Upper lobe of left lung (tissue), 6 donors: ENCODE results near the gene SQSTM1. TPM values are rescaled to one million over a fixed set of nuclear protein-coding genes. Genes with fewer than 3 reads are reported as not detected.

Experiments
- ATAC-seq, 2 donors: fragments of 200-7000 bp; cut with Tn5 transposase; one replicate each; pipeline ENCODE4 v1.9.1; 2022; ENCODE audit warnings: mild to moderate bottlenecking in 2 of 2, moderate library complexity in 2 of 2; ENCODE audit not compliant: low FRiP score in 2 of 2
- DNase-seq, 2 donors: peaks; one replicate each; pipeline ENCODE4 v3.0.0-alpha.2; 2019 to 2020
- H3K27ac ChIP-seq, 4 donors: fragments of 200-600 bp; sonication (generic); one replicate each; pipeline ENCODE4 v1.5.1; 2016 to 2019
- H3K27me3 ChIP-seq, 4 donors: fragments of 200-600 bp; sonication (generic); one replicate each; pipeline ENCODE4 v1.5.1; 2017 to 2019
- H3K36me3 ChIP-seq, 4 donors: fragments of 200-600 bp; sonication (generic); one replicate each; pipeline ENCODE4 v1.5.1; 2016 to 2019
- H3K4me1 ChIP-seq, 4 donors: fragments of 200-600 bp; sonication (generic); one replicate each; pipeline ENCODE4 v1.5.1; 2018 to 2019
- H3K4me3 ChIP-seq, 4 donors: fragments of 200-600 bp; sonication (generic); one replicate each; pipeline ENCODE4 v1.5.1; 2017 to 2019; ENCODE audit warnings: mild to moderate bottlenecking in 2 of 4, moderate library complexity in 1 of 4
- H3K9me3 ChIP-seq, 4 donors: fragments of 200-600 bp; sonication (generic); one replicate each; pipeline ENCODE4 v1.5.1; 2018 to 2019
- CTCF ChIP-seq, 6 experiments: fragments of 450-650 bp in 4 of 6; fragments of 200-600 bp in 2 of 6; sonication (generic) in 2 of 6; IDR thresholded peaks; one replicate each; pipeline ENCODE4 v1.5.1; 2016 to 2019; ENCODE audit warnings: antibody characterized with exemption in 6 of 6
- EP300 ChIP-seq, 4 donors: sonication (generic); formaldehyde crosslinking; IDR thresholded peaks; one replicate each; pipeline ENCODE4 v1.5.1; 2017; ENCODE audit warnings: antibody characterized with exemption in 4 of 4, control low read depth in 2 of 4
- POLR2A ChIP-seq, 4 donors: fragments of 450-650 bp; IDR thresholded peaks; one replicate each; pipeline ENCODE4 v1.5.1; 2016 to 2017; ENCODE audit warnings: antibody characterized with exemption in 4 of 4, mild to moderate bottlenecking in 2 of 4
- POLR2AphosphoS5 ChIP-seq, 2 donors: sonication (generic); formaldehyde crosslinking; IDR thresholded peaks; one replicate each; pipeline ENCODE4 v1.5.1; 2017; ENCODE audit warnings: antibody characterized with exemption in 2 of 2
- WGBS, 2 donors: methylation state at CpG; one replicate each; pipeline ENCODE4 v1.1.5; 2017 to 2018; 5-methylcytosine and 5-hydroxymethylcytosine counted together
- total RNA-seq, 6 donors: library from RNA; depleted of rRNA in 4 of 6; stranded (reverse); fragments of >200 nt in 4 of 6; gene quantifications; one replicate each; pipeline versions ENCODE4 v1.1.0 to v1.2.1, GENCODE V29; 2016 to 2021
- donor health status: DM: no; HTN: no; CAD: no; lungs with moderate emphysema.
- donor health status: DM: no; HTN: yes; CAD: no; lungs with severe emphysema.

The SQSTM1 gene
- total RNA-seq, 6 donors from 2014 or later, result 390 to 666 (median 574) TPM

GRCh38 chr5:179794171-179794570, 26.5 kb upstream of the SQSTM1 start:
- DNase-seq (no peak), ATAC-seq (no peak)
- Histone ChIP-seq H3K27me3 (no peaks in the 10 kb centered on the region), H3K36me3 (peaks cover 14 to 21% (median 21%) of the 10 kb centered on the region in 4 donors), H3K9me3 (no peaks in the 10 kb centered on the region), H3K4me3 (peak overlapping the region in 3 of 4 donors; percentile 54 to 80 (median 67)), H3K27ac (peak overlapping the region; percentile 28 to 85 (median 78)), H3K4me1 (peaks cover 50 to 60% (median 54%) of the 10 kb centered on the region in 4 donors)
- TF ChIP-seq POLR2AphosphoS5 (IDR thresholded peaks at IDR 0.05), result no peak
- peak in 1 of 4 donors; percentile 6 for TF ChIP-seq POLR2A (IDR thresholded peaks at IDR 0.05)
- WGBS, 2 donors, result 67% methylated on average over 3 of the region's 3 CpGs; no CpG with 5 or more reads in 1 of the 2 donors

DNA sequence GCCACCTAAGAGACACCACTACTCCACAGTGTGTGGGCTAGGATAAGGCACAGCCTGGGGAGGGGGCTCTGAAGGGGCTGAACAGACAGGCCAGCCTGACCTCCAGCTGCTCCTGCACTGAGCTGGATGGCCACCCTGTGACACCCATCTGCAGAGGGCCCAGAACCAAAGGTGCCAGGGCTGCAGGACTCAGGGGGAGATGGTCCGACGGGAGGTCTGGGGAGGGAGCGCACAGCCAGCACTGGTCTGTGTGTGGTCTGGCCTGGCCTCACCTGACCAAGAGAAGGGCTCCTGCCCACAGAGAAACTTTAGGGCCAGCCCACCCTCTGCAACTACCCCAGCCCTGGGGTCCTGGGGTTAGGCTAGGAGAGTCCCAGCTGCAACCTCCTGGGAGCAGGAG, 26.1 kb upstream of the SQSTM1 start:
- Histone ChIP-seq H3K36me3 (peaks cover 18 to 25% (median 25%) of the 10 kb centered on the region in 4 donors), H3K4me3 (peak overlapping the region in 3 of 4 donors; percentile 54 to 80 (median 67)), H3K27me3 (no peaks in the 10 kb centered on the region), H3K4me1 (peaks cover 50 to 60% (median 54%) of the 10 kb centered on the region in 4 donors), H3K27ac (peak overlapping the region in 3 of 4 donors; percentile 75 to 85 (median 82)), H3K9me3 (no peaks in the 10 kb centered on the region)
- DNase-seq (no peak), ATAC-seq (no peak)
- 70% methylated on average over 2 of the region's 3 CpGs; no CpG with 5 or more reads in 1 of the 2 donors for WGBS, 2 donors
- TF ChIP-seq EP300 (IDR thresholded peaks at IDR 0.05) (no peak), CTCF (IDR thresholded peaks at IDR 0.05) (no peak), POLR2A (IDR thresholded peaks at IDR 0.05) (no peak), POLR2AphosphoS5 (IDR thresholded peaks at IDR 0.05) (no peak)

GRCh38 chr5:179795049-179795862, 25.4 kb upstream of the SQSTM1 start:
- H3K4me3 ChIP-seq, result peak overlapping the region; percentile 51 to 80 (median 60)
- H3K27me3 ChIP-seq, result no peaks in the 10 kb centered on the region
- TF ChIP-seq EP300 (IDR thresholded peaks at IDR 0.05), result no peak
- TF ChIP-seq POLR2A (IDR thresholded peaks at IDR 0.05), result no peak
- TF ChIP-seq CTCF (IDR thresholded peaks at IDR 0.05), result no peak
- no peak for TF ChIP-seq POLR2AphosphoS5 (IDR thresholded peaks at IDR 0.05)
- H3K9me3 ChIP-seq, result no peaks in the 10 kb centered on the region
- WGBS, 2 donors, result 13 to 26% methylated on average over 7 to 25 of the region's 53 CpGs
- DNase-seq, result peak; percentile 67 to 72
- H3K4me1 ChIP-seq, result peaks cover 50 to 60% (median 54%) of the 10 kb centered on the region in 4 donors
- peak overlapping the region; percentile 81 to 87 (median 84) for H3K27ac ChIP-seq
- peak; percentile 3 to 31 for ATAC-seq
- H3K36me3 ChIP-seq, result peaks cover 22 to 32% (median 31%) of the 10 kb centered on the region in 4 donors

GRCh38 chr5:179795863-179796833, 24.6 kb upstream of the SQSTM1 start:
- peak overlapping the region; percentile 51 to 80 (median 60) for H3K4me3 ChIP-seq
- peak overlapping the region; percentile 81 to 87 (median 84) for H3K27ac ChIP-seq
- peak; percentile 89 to 97 for DNase-seq
- TF ChIP-seq CTCF (IDR thresholded peaks at IDR 0.05), result peak; percentile 84 to 98 (median 96)
- TF ChIP-seq POLR2A (IDR thresholded peaks at IDR 0.05), result peak in 2 of 4 donors; percentile 30 to 70
- TF ChIP-seq EP300 (IDR thresholded peaks at IDR 0.05), result no peak
- peak in 1 of 2 donors; percentile 43 for TF ChIP-seq POLR2AphosphoS5 (IDR thresholded peaks at IDR 0.05)
- ATAC-seq, result peak; percentile 78 to 89
- peaks cover 22 to 41% (median 40%) of the 10 kb centered on the region in 4 donors for H3K36me3 ChIP-seq
- H3K4me1 ChIP-seq, result peaks cover 50 to 60% (median 54%) of the 10 kb centered on the region in 4 donors
- H3K27me3 ChIP-seq, result no peaks in the 10 kb centered on the region
- 5 to 23% methylated on average over 8 to 36 of the region's 113 CpGs for WGBS, 2 donors
- H3K9me3 ChIP-seq, result no peaks in the 10 kb centered on the region
